NCI-H524 treated with DMSO at 0.1 percent for 48 hours (cell line): Measurements from ENCODE around the gene ASIP.
A peak's percentile ranks its signal among the peaks of the same experiment; 100 is the strongest.
"Not testable (repeated sequence)": the region's sequence is repeated elsewhere in the genome, so short reads cannot be mapped to it uniquely, and the experiment has no call there.

ENCODE experiments used
- DNase-seq: peaks from one replicate; lab custom pipeline; 2025; lab: John Stamatoyannopoulos, UW

The ASIP gene

GRCh38 chr20:34287500-34287899 lies 46.3 kb downstream of the ASIP start:
- not testable (repeated sequence) for DNase-seq

- DNase-seq, result no peak
These were observed 49.2 kb downstream of the ASIP start for GRCh38 chr20:34290471-34290870.

DNA sequence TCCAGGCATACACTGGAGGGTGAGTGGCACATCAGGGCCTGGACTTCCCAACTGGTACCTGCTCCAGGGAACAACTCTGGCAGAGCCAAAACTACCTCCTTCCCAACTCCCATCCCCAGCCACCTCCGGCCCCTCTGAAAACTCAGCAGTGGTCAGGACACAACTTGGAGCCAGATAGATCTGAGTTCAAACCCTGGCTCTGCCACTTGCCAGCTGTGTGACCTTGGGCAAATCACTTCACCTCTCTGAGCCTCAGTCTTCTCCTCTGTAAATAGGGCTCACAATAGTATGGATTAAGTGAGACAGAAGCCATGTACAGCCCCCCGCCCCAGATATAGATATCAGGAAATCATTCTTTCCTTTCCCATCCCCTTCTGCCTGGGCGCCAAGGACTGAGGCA lies 51.3 kb downstream of the ASIP start:
- DNase-seq, result no peak

GRCh38 chr20:34293119-34293518 lies 51.9 kb downstream of the ASIP start:
- DNase-seq, result no peak

DNA sequence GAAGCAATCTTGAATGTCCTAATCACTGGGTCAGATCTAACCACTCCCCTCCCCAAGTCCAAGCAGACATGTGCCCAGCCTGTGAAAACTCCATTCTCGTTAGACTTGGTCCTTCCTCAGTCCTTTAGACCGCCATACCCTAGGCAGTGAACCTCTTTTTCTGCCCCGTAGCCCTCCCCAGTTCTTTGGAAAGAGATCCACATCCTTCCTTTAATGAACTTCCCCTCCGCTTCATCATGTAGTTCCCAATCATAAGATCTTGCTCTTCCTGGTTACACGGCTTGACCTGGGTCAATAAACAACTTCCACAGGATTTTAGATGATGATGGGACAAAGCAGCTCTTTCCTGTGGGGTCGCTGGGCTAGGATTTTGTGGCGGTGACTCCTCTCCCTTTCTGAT lies 52.4 kb downstream of the ASIP start:
- DNase-seq, result no peak

- no peak for DNase-seq
These were observed 53.3 kb downstream of the ASIP start for GRCh38 chr20:34294563-34294962.

DNA sequence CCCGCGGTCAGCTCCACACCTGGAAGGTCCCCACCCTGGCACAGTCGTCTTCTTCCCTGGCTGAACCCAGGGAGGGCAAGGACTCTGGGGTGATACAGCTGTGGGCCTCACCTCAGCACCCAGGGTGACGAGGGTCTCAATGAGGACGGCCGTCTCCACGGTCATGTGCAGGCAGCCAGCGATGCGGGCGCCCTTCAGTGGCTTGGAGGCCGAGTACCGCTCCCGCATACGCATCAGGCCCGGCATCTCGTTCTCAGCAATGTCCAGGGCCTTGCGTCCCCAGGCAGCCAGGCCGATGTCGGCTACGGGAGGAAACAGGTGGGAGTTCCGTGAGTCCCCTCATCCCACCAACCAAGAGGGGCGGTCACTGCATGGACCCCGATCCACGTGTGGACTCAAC lies 54.1 kb downstream of the ASIP start:
- DNase-seq, result no peak

- no peak for DNase-seq
These were observed 55.2 kb downstream of the ASIP start for GRCh38 chr20:34296468-34296867.

DNA sequence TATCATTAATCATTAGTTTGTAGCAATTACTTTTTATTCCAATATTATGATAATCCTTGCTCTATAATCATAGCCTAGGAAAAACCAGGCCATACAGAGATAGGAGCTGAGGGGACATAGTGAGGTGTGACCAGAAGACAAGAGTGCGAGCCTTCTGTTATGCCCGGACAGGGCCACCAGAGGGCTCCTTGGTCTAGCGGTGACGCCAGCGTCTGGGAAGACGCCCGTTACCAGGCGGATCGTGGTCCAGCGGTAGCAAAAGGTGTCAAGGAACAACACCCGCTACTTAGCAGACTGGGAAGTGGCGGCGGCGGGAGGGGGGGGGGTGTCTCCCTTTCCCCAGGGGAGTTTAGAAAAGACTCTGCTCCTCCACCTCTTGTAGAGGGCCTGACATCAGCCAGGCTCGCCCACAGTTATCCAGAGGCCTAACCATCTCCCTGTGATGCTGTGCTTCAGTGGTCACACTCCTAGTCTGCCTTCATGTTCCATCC lies 57.1 kb downstream of the ASIP start:
- not testable (repeated sequence) for DNase-seq

GRCh38 chr20:34299556-34300255 lies 58.5 kb downstream of the ASIP start:
- DNase-seq, result no peak

DNA sequence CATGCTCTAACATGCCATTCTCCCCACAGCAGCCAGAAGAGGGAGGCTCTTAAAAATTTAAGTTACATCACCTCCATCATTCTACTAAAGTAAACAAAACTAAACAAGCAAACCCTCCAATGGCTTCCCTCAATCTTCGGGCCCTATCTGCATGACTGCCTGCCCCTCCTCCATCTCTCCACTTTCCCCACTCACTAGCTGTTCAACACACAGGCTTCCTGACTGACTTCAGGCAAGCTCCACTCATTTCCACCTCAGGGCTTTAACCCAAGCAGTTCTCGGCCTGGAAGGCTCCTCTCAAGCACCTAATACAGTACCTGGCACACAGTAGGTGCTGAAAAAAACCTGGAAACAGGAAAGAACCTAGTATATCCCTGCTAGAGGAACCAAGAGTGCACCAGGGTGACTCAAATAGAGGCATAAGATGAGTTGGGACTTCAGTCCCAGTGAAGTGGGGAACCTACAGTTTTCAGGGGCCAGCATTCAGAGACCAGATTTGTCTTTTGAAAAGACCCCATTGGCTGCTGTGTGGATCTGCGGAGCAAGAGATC lies 59.1 kb downstream of the ASIP start:
- DNase-seq, result no peak

DNA sequence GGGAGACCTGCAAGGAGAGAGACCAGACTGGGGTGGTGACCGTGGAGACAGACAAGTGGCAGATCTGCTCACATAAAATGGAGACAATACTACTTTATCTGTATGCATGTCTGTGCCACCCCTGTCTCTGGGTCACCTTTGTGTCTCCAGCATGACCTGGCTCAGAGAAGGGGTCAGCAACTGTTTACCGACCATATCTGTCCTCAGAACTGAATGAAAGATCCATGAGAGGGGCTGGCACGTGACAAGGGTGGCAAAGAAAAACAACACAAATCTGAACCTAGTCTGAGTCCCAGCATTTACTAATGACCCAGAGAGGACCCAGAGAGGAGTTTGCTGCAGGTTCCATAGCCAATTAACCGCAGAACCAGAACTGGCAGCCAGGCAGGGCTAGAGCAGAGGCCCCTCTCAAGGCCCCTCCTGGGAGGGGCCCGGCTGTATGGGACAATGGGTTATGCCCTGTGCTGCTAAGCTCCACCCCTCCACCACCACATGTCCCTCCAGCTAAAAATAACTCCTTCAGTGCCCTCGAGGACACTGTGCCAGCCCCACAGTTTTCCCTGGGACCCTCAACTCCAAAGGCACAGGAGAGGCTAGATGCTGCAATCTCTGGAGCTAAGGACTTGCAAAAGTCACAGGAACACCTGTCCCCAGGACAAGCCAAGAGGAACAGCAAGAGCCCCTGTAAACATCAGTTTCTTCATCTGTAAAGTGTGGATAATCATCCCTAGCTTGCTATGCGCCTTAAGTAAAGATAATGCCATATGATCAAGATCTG lies 59.8 kb downstream of the ASIP start:
- no peak for DNase-seq

- DNase-seq, result no peak
These were observed 60.5 kb downstream of the ASIP start for GRCh38 chr20:34301587-34302311.

DNA sequence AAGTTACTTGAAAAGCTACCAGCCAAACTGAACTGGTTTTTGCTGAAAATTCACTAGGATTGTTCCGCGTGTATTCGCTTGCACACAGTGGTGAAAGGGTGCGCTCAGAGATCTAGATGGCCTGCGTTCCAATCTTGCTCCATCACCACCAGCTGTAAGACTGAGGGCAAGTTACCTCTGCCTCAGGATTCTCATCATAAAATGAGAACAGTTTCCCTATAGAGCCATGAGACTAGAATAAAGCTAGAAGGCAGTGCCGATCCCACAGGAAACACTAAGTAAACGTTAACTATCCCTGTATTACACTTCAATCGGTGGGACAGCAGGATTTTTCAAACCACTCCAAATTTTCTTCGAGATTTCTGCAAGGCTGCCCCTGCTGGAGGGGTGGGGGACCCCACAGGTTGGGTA lies 61.1 kb downstream of the ASIP start:
- DNase-seq, result no peak

DNA sequence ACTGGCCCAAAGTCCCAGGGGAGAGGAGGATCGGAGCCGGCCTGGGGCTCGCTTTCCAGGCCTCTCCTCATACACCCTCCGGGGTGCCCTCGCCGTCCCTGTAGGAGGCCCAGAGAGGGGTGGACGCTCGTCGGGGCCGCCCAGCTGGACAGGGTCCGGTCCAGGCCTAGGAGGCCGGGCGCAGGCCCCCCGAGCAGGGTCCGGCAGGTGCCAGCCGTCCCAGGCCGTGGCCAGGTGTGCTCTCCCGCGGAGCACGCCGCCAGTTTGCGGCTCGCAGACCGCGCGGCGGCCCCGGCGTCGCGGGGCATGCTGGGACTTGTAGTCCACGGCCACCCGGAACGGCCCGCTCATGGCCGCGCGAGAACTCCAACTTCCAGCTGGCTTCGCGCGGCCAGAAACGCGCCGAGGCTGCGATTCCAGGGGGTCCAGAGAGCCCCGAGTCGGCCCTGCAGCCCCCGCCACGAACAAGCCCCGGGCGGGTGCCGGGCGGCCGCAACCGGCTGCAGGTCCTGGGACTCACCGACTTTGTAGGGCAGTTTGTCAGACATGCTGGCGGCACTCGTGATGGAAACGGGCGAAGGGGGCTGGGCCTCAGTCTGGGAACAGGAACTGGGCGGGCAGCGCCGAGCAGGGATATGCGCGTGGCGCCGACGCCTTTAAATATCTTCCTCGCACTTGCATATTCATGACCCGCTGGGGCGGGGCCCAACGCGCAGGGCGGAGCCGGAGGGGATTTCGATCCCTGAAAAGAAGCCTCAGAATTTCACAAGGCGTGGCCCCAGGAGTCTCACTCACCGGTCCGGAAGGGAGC lies 61.7 kb downstream of the ASIP start, which contains the start of gene AHCY:
Gene AHCY (minus strand): TSS at position 633 of the 811 bp plus-strand sequence. CDS start 85 bp downstream, at position 548.
- peak; percentile 93 for DNase-seq

- DNase-seq, result no peak
These were observed 64.4 kb downstream of the ASIP start for GRCh38 chr20:34305333-34306230.

- no peak for DNase-seq
These were observed 68.5 kb downstream of the ASIP start for GRCh38 chr20:34309691-34310090.

DNA sequence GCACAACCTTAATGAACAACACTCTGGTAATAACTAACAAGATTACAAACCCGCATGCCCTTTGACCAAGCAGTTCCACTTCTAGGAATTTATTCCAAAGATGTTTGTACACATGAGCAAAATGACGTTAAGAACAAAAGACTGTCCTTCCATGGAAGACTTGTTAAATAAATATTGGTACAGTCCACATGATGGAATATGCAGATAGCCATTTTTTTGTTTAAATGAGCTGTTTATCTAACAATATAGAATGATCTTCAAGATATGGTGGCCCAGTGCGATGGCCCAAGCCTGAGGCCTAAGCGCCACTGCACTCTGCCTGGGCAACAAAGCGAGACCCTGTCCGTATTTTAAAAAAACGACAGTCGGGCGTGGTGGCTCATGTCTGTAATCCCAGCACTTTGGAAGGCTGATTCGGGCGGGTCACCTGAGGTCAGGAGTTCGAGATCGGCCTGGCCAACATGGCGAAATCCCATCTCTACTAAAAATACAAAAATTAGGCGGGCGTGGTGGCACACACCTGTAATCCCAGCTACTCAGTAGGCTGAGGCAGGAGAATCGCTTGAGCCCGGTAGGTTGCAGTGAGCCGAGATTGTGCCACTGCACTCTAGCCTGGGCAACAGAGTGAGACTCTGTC lies 69.4 kb downstream of the ASIP start:
- no peak for DNase-seq

DNA sequence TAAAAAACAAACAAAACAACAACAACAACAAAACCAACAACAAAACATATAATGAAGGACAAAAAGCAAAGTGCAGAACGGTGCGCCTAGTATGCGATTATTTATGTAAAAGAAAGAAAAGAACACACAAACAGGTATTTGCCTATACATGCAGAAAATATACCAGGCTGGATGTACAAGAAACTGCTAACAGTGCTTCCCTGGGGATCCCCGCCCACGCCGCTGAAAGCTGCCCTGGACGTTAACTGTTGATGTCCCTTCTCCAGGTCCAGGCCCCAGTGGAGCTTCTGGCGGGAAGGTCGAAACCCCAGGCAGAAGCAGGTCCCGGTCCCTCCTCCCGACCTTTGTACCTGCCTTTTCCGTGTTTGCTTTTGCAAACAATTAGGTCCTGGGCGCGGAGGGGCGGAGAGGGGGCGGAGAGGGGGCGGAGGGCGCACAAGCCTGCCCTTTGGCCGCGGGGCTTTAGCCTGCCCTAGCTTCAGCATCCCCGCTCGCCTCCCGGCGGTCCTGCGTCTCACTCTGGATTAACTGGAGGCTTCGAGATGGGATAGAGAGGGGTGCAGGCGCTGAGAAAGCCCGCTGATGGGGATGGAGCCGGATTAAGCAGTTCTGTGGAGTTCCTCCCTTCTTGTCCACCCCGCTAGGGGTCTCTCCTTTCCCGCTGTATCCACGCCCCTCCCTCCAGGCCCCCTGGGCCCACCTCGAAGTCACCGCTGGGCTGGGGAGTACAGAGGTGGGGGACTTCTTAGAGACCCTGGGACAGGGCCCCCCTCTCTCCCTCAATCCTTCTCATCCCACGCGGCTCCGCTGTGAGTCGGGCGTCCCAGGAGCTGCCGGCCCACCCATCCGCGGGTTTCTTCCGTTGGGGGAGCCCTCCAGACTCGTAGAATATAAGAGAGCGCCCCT lies 70.1 kb downstream of the ASIP start:
- no peak for DNase-seq
